Left hindlimb (tissue), 1 donor: ENCODE measurements around the gene SMIM30.
A peak's percentile ranks its signal among the peaks of the same experiment; 100 is the strongest.
"Not testable (repeated sequence)": the region's sequence is repeated elsewhere in the genome, so short reads cannot be mapped to it uniquely, and the experiment has no call there.

Source experiments
- DNase-seq: peaks from one replicate; pipeline ENCODE4 v3.0.0-alpha.2; 2018

SMIM30 gene

GRCh38 chr7:113118074-113118959 is at the start of gene SMIM30:
Gene SMIM30, minus strand, starts transcription at chr7:113118554. Its CDS starts 976 bp downstream, at chr7:113117578.
- peak; percentile 93 for DNase-seq

DNA sequence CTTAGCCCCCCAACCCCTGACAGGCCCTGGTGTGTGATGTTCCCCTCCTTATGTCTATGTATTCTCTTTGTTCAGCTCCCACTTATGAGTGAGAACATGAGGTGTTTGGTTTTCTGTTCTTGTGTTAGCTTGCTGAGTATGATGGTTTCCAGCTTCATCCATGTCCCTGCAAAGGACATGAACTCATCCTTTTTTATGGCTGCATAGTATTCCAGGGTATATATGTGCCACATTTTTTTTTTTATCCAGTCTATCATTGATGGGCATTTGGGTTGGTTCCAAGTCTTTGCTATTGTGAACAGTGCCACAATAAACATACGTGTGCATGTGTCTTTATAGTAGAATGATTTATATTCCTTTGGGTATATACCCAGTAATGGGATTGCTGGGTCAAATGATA is 47.8 kb upstream of the SMIM30 start:
- not testable (repeated sequence) for DNase-seq

DNA sequence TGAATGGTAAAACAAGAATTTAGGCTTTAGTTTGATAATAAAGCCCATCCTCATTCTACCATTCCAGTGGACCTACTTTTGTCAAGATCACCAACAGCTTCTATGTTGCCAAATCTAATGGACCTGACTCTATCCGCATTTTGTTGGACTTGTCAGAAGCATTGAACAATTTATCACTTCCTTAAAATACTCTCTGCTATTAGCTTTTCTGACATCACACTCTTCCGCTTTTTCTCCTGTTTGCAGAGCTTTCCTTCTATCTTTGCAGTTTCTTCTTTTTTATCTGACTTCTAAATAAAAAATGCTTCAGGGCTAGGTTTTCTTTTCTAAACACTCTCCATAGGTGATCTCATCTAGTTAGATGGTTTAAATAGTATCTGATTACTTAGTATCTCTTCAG is 42.7 kb upstream of the SMIM30 start:
- no peak for DNase-seq

DNA sequence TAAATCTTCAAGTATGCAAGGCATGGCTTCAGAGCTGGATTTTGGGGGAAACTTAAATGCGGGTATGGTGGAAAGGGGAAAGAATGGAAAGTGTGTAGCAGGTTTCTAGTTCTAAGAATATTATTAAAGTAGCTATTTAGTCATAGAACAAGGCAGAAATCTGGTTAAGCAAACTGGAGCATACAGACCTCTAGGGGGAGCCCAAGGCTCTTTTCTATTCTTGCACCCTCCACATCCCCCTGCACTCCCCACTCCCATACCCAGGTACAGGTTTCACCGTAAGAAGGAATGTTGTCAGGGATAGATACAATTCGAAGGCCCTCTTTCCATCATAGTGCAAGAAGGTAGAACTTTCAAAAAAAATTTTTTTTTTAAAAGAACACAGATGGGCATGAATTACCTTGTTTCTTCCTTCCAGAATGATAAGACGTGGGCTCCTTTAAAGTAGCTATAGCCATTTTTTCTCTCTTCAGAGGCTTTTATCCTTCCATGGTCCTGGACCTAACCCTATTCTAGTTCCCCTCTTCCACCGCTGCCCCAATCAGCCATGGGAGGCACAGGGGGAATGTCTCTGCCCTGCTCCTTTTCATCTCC is 41.5 kb upstream of the SMIM30 start:
- no peak for DNase-seq

DNA sequence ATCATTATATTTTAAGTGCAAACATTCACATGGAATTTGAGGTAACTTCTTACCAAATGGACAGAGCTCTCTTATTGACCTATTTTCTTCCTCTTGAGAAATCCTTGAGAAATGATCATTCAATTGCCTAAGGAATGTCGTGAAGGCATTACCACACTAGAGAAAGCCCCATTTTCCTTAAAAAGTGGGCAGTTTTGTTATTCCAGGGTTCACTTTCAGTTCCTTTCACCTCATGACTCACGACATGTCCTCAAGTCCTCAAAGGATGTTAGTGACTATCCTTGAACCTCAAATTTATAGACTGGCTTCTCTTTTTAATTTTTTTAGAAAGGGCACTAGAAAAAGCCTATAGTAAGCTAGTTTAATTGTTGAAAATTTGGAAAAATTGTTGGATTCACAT is 40.4 kb upstream of the SMIM30 start:
- no peak for DNase-seq

DNA sequence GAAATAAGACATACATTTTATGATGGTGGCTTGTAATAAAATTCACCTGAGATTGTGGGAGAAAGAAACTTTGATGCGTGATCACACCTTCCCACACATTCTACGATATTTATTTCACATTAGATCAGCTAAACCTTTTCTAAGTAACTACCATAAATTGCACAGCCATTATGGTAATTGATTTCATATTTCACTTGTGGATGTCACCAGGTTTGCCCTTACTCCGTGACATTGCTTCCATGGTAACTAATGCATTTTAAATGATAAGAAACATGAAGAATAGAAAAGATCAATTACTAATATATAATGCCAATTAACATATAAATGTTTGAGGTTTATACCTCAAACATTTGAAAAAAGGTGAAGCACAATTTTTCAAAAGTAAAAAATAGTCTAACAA is 35.8 kb upstream of the SMIM30 start:
- DNase-seq: no peak

DNA sequence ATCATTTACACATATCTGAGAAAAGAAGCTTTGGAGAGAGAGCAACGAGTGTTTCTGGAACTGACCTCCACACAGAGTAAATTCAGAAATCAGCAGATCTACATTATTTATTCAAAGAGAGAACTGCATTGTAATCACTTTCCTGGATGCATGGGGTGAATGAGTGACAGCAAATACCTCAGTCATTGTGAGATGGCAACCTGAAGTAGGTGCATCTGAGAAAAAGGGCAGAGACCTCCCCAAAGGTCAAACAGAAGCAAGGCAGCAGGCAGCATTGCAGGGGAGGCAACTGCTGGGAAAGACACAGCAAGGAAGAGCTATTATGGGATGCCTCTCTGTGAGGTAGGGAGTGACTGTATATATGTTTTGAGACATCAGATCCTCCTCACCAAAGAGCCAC is 26.5 kb upstream of the SMIM30 start:
- DNase-seq: no peak

DNA sequence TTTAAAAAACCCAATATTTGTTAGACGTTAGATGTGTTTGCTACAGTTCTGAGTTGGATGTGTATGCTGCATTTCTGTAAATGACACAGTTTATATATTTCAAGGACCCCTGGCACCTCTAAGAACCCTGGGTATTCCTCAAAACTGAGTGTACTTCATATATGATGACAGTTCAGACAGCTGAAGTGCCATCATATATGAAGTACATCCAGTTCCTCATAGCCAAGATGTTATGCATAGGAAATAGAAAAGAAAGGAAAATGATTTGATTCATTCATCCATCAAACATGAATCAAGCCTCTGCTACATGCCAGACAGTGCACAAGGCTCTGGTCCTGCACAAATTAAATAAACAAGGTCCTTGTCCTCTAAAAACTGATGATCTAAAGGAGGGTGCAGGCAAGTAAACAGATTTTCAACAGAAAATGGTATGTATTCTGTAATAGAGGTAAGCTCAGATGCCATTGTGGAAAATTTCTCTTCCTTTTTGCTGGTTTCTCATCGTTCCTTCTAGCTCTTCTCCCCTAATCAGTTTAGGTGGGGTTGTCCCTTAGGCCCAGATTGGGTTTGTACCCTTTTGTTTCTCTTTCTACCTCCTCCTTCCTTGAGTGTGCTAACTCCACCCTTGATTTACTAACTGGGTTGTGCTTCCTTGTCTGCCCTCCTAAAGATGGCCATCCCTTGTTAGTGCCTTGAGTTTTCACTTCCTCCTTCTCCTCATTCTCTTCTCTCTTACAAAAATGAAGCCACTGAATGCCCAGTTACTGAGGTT is 25.3 kb upstream of the SMIM30 start:
- no peak for DNase-seq

DNA sequence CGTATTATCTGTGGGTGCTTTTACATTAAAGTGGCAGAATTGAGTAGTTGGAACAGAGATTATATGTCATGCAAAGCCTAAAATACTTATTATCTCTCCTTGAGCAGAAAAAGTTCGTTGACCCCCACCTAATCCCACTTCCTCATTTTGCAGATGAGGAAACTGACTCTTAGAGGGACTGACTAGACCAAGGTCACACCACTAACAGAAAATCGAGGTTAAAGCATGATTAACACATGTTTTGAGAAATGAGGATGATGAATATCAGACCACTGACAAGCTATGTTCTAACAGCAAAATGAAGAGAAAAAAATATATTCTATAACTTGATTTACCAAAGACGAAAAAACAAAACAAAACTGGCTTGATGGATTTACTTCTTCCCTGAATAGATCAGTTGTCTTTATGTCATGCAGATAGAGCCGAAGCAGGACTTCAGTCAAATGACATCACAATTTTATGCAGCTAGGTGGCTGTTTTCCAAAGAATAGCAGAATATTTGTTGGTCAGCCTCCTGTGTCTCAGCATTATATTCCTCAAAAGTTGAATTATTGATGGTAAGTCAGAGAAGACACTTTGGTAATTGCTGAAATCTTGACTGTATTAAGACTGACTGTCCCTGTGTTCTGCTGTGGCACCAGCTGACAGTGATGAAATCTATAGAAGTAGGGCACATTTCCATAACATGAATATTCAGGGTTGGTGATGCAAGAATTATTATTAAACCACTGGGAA is 24.2 kb upstream of the SMIM30 start:
- no peak for DNase-seq

DNA sequence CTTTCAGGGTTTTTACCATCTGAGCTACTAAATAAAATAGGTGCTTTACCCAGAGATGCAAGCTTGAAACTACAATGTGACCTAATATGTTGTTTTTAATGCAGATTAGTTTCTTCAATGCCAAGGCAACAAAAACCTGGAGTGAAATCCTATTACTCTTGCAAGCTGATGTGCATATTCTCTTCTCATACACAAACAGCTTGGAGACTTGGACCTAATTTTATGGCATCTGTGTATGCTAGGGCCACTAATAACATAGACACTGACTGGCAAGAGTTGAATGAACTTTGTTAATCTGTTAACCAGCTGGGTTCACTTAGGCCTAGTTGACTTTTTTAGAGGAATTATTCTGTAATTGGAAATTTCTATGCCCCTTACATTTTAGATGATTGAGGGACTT is 23.4 kb upstream of the SMIM30 start:
- no peak for DNase-seq

GRCh38 chr7:113140956-113141355 is 22.6 kb upstream of the SMIM30 start:
- no peak for DNase-seq

DNA sequence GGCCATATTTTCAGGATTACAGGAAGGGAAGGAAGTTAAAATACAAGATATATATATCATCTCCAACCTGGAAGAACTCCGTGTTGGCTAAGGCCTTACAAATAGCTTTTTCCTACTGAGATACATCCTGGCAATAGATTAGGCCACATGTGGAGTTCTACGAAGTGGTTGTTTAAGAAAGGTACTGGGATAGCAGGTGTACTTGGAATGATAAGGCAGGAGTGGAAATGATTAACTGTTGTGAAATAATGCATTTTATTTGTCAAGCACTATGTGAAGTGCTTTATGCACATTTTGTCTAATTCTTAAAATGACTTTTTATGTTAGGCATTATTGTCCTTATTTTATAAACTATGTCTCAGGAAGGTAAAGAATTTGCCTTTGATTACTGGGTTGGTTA is 18.9 kb upstream of the SMIM30 start:
- no peak for DNase-seq

DNA sequence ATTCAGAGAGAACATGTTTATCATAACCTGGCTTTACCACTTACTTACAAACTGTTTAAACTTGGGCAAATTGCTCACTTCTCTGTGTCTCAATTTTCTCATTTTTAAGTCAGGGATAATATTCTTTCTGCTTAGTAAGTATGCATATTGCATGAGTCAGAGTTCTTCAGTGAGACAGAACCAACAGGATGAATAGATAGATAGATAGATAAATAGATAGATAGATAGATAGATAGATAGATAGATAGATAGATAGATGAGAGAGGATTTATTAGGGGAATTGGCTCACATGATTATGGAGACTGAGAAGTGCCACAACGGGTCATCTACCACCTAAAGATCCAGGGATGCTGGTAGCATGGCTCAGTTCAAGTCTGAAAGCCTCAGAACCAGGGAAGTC is 15.7 kb upstream of the SMIM30 start:
- no peak for DNase-seq

GRCh38 chr7:113131367-113131766 is 13.0 kb upstream of the SMIM30 start:
- DNase-seq: no peak

DNA sequence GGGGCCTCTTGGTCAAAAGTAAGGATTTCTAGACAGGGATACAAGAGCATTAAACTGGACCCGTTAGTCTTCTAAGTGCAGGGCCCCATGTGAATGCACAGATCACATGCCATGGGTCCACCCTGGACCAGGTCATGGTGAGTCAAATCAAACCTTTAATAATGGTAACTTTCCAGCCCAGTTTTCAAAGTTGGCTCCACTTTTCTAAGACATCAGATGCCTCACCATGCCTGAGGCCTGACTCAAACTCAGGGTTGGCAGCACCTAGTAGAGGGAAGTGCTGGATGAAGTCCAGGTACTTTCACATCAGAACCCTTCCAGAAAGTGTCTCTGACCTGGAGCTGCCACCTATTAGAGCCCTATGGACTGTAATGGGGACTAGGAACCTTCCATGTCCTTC is 9.7 kb upstream of the SMIM30 start:
- no peak for DNase-seq

DNA sequence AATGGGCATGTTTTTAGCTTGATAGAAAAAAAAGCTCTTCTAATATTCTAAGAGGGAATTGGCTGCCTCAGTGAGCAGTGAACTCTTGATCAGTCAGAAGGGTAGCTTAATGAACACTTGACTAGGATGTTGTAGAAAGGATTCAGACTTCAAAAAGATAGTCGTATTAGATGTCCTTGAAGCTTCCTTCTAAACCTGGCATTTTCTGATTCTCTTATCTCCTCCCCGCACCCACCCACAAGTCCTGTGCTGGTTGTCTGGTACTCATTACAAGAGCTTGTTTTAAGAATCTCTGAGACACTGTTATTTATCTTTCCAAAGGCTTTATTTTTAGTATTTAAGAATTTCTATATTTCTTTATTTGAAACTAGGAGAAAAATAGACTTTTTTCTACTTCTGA is 7.4 kb upstream of the SMIM30 start:
- no peak for DNase-seq

DNA sequence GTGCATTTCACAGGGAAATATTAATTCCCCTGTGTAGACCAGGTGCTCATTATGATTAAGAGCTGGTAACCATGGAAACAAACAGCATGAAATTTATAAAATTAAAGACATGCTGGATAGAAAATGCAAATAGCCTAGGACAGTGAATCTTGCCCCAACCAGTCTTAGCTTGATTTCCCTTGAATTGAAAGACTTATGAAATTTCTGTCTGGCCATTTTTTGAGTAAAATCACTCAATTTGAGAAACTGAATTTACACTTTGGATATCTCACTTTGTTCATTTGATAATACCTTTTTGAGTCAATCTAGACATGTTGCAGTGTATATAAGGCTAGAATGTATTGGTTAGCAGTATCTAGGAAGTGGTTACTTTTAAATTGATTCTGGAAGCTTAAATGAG is 4.4 kb upstream of the SMIM30 start:
- DNase-seq: no peak

DNA sequence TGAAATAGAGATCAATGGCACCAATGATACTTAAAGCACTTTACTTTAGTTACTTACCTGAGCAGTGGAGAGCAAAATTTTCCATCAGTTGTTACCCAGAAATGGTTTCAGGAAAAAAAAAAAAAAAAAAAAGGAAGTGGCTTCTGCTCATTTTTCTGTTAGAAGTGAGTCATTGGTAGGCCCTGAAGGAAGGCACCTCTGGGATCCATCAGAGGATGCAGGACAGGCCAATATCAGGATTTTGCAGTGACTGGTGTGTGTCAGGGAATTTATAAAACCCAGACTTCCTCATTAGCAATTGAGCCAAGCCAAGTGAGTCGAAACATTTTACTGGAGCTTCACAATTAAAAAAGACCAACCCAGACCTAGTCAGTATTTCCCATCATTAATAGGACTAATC is 2.3 kb upstream of the SMIM30 start:
- DNase-seq: no peak

GRCh38 chr7:113119429-113119828 is 1.1 kb upstream of the SMIM30 start:
- DNase-seq: no peak

- DNase-seq: not testable (repeated sequence)
These were observed 980 bp downstream of the SMIM30 start for GRCh38 chr7:113117374-113117774.

GRCh38 chr7:113113912-113114311 is 4.4 kb downstream of the SMIM30 start:
- DNase-seq: no peak

GRCh38 chr7:113109718-113110117 is 8.6 kb downstream of the SMIM30 start:
- no peak for DNase-seq

DNA sequence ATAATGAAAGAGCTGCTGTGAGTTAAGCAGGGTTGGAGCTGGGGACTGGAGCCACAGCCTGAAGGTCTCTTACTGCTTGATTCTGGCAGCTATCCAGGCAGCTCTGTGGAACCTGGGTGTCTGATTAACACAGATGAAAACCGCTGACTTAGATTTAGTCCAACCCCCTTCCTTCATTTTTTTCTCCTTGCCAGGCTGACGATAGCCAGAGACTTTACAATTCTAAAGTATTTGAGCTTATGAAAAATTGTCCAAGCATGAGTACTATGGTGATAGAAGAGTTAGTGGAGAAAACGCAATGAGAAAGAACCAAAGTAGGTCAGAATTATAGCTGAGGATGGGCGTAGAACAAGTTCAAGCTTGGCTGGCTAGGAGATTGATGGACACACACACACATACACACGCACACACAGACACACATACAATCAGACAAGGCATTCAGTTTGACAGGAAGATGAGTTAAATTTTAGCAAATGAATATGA is 18.2 kb downstream of the SMIM30 start:
- DNase-seq: no peak
